Liver (tissue), 9 donors: ENCODE data around the gene ACSF2. TPM values are rescaled to one million over a fixed set of nuclear protein-coding genes. Genes with fewer than 3 reads are reported as not detected.

Experiments
- DNase-seq: peaks from one replicate; pipeline ENCODE4 v3.0.0-alpha.2; 2017; ENCODE audit warnings: low spot score
- H3K27ac ChIP-seq, 2 donors: one replicate each; pipeline ENCODE4 v1.7.0; 2013; ENCODE audit warnings: inconsistent platforms in 2 of 2, low read length in 2 of 2, control low read depth in 1 of 2, low read depth in 1 of 2, mild to moderate bottlenecking in 1 of 2
- H3K27me3 ChIP-seq, 4 donors: one replicate each; pipeline versions ENCODE4 v1.6.1 to v1.7.0; 2013; ENCODE audit warnings: low read length in 3 of 4, inconsistent platforms in 1 of 4, mild to moderate bottlenecking in 1 of 4, moderate library complexity in 1 of 4; ENCODE audit not compliant: control insufficient read depth in 4 of 4, insufficient read depth in 4 of 4
- H3K36me3 ChIP-seq, 4 donors: one replicate each; pipeline versions ENCODE4 v1.6.1 to v1.7.0; 2013; ENCODE audit warnings: low read length in 3 of 4, mild to moderate bottlenecking in 3 of 4, low read depth in 1 of 4, moderate library complexity in 1 of 4; ENCODE audit not compliant: control insufficient read depth in 4 of 4, insufficient read depth in 3 of 4
- H3K4me1 ChIP-seq, 4 donors: one replicate each; pipeline versions ENCODE4 v1.6.1 to v1.7.0; 2013; ENCODE audit warnings: low read length in 3 of 4, mild to moderate bottlenecking in 3 of 4, moderate library complexity in 1 of 4; ENCODE audit not compliant: control insufficient read depth in 4 of 4, insufficient read depth in 4 of 4
- H3K4me3 ChIP-seq, 3 donors: one replicate each; pipeline versions ENCODE4 v1.6.1 to v1.7.0; 2013; ENCODE audit warnings: low read length in 3 of 3, control low read depth in 1 of 3, low read depth in 1 of 3, mild to moderate bottlenecking in 1 of 3
- H3K9ac ChIP-seq, 2 donors: one replicate each; pipeline ENCODE4 v1.7.0; 2013; ENCODE audit warnings: low read length in 2 of 2, mild to moderate bottlenecking in 2 of 2, moderate library complexity in 2 of 2, control low read depth in 1 of 2, low read depth in 1 of 2
- H3K9me3 ChIP-seq, 4 donors: one replicate each; pipeline versions ENCODE4 v1.6.1 to v1.7.0; 2013; ENCODE audit warnings: low read length in 3 of 4; ENCODE audit not compliant: control insufficient read depth in 4 of 4
- EGR1 ChIP-seq, 2 donors: IDR thresholded peaks; 2 replicates each; pipeline ENCODE4 v1.6.1; 2016 to 2018; ENCODE audit warnings: antibody characterized with exemption in 2 of 2, low read depth in 2 of 2
- FOXA1 ChIP-seq: IDR thresholded peaks from 2 replicates; pipeline ENCODE4 v1.6.1; 2016; ENCODE audit warnings: antibody characterized with exemption
- FOXA2 ChIP-seq: IDR thresholded peaks from 2 replicates; pipeline ENCODE4 v1.6.1; 2016; ENCODE audit warnings: antibody characterized with exemption
- GABPA ChIP-seq, 2 donors: IDR thresholded peaks in 1 of 2; conservative IDR thresholded peaks in 1 of 2; 2 replicates each; pipeline ENCODE4 v1.6.1; 2016; ENCODE audit warnings: antibody characterized with exemption in 2 of 2, mild to moderate bottlenecking in 1 of 2, moderate library complexity in 1 of 2
- HNF4A ChIP-seq, 2 donors: conservative IDR thresholded peaks; 2 replicates each; pipeline ENCODE4 v1.6.1; 2016; ENCODE audit warnings: antibody characterized with exemption in 2 of 2, mild to moderate bottlenecking in 2 of 2
- HNF4G ChIP-seq: IDR thresholded peaks from 2 replicates; pipeline ENCODE4 v1.6.1; 2016; ENCODE audit warnings: antibody characterized with exemption
- RAD21 ChIP-seq, 2 donors: IDR thresholded peaks; 2 replicates each; pipeline ENCODE4 v1.6.1; 2016; ENCODE audit warnings: antibody characterized with exemption in 2 of 2, mild to moderate bottlenecking in 2 of 2
- RXRA ChIP-seq, 2 donors: IDR thresholded peaks; 2 replicates each; pipeline ENCODE4 v1.6.1; 2017 to 2018; ENCODE audit warnings: antibody characterized with exemption in 2 of 2, mild to moderate bottlenecking in 1 of 2
- SP1 ChIP-seq: IDR thresholded peaks from 2 replicates; pipeline ENCODE4 v1.6.1; 2018; ENCODE audit warnings: antibody characterized with exemption, mild to moderate bottlenecking
- TAF1 ChIP-seq: conservative IDR thresholded peaks from 2 replicates; pipeline ENCODE4 v1.6.1; 2016; ENCODE audit warnings: antibody characterized with exemption, mild to moderate bottlenecking
- YY1 ChIP-seq: IDR thresholded peaks from 2 replicates; pipeline ENCODE4 v1.6.1; 2016; ENCODE audit warnings: antibody characterized with exemption, mild to moderate bottlenecking
- WGBS: extraction: QIAGEN DNeasy Blood & Tissue Kit; methylation state at CpG from one replicate; pipeline ENCODE4 v1.1.7; 2013; 5-methylcytosine and 5-hydroxymethylcytosine counted together
- polyA plus RNA-seq, 2 donors: library from polyadenylated mRNA; stranded (reverse) in 1 of 2; unstranded in 1 of 2; fragments of 200-250 nt in 1 of 2; fragments of >200 nt in 1 of 2; fragmentation: Nextera tagmentation in 1 of 2; extraction: Ambion mirVana in 1 of 2; gene quantifications; one replicate each; pipeline versions ENCODE4 v1.2.1 to v1.2.3, GENCODE V29; 2013 to 2015
- total RNA-seq, 2 donors: library from RNA; depleted of rRNA; stranded (reverse); fragments of >200 nt; gene quantifications; one replicate each; pipeline ENCODE4 v1.2.3, GENCODE V29; 2014
- TF ChIP-seq, protein P1 (sequence below): fragments of 150-350 bp; IDR thresholded peaks from 2 replicates; pipeline ENCODE4 v1.5.1; 2017; ENCODE audit warnings: improper control_type of control experiment, low read depth, low read length; ENCODE audit not compliant: missing input control
- TF ChIP-seq, protein P2 (sequence below): IDR thresholded peaks from 2 replicates; pipeline ENCODE4 v1.6.1; 2016; ENCODE audit warnings: antibody characterized with exemption
- TF ChIP-seq, protein P3 (sequence below): IDR thresholded peaks from 2 replicates; pipeline ENCODE4 v1.6.1; 2016; ENCODE audit warnings: antibody characterized with exemption, mild to moderate bottlenecking
- TF ChIP-seq, protein P4 (sequence below): IDR thresholded peaks from 2 replicates; pipeline ENCODE4 v1.6.1; 2016; ENCODE audit warnings: antibody characterized with exemption
- TF ChIP-seq, protein P5 (sequence below): IDR thresholded peaks from 2 replicates; pipeline ENCODE4 v1.6.1; 2016; ENCODE audit warnings: antibody characterized with exemption
- donor health status: healthy.
- donor health status: healthy.
- donor health status: healthy.
- donor health status: healthy.
- donor health status: healthy.

ACSF2 gene
- total and polyA plus RNA-seq, 4 donors: 18.9 to 34.3 (median 21.1) TPM

DNA sequence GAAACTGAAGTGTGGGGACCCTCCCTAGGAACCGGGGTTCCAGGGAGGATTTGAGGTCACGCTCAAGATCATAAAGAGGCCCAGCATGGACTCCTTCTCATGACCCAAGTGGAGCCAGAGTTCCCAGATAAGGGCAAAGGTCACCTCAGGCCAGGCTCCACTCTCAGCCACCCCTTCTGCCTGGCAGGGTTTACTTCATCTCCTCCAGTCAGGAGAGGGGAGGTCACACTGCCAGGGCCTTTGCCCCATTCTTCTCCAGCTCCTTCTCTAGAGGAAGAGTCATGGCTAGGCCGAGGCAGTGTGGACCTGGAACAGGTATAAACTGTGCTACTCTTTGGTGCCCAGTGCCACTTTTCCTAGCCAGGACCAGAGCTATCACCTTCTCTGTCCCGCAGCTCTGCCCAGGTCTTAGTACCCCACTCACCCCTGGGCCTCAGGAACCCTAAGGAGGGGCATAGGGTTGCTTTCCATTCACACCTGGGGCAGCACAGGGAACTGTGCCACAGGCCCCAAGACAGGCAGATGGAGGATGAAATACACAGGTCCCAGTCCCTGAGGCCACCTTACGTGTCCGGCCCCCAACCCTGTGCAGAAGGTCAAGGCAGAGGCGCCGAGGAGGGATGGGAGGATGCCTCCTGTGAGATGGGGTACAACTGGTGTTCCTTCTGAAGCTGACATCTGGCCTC lies 879 bp upstream of the ACSF2 start:
- TF ChIP-seq FOXA1: no peak
- H3K9me3 ChIP-seq: no peaks in the 10 kb centered on the region
- H3K27me3 ChIP-seq: no peaks in the 10 kb centered on the region
- WGBS: 93% methylated on average over 8 of the region's 8 CpGs
- no peak overlapping the region for H3K9ac ChIP-seq
- no peak overlapping the region for H3K27ac ChIP-seq
- H3K4me3 ChIP-seq: peak overlapping the region in 2 of 3 donors; percentile 19 to 85
- H3K4me1 ChIP-seq: peaks cover 22 to 58% (median 52%) of the 10 kb centered on the region in 4 donors
- no peaks in the 10 kb centered on the region for H3K36me3 ChIP-seq
- DNase-seq: no peak

DNA sequence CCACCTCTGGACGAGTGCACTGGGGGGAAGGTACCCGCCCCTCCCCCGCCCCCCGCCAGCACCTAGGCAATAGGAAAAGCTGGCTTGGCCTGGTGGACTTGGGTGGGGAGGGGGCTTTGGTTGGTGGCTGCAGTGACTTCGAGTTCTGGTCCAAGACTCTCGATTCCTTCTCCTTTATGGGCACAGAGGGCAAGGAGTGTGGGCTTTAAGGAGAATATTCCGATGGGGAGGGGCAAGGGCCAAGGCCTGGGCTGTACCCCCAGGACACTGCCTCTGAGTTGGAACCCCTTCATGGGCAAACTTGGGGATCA lies 409 bp downstream of the ACSF2 start:
- Histone ChIP-seq H3K4me3 (peak overlapping the region; percentile 59 to 85 (median 77)), H3K27me3 (no peaks in the 10 kb centered on the region), H3K36me3 (peaks cover 0 to 3% (median 0%) of the 10 kb centered on the region in 4 donors), H3K9me3 (no peaks in the 10 kb centered on the region), H3K9ac (peak overlapping the region; percentile 14 to 40), H3K27ac (peak overlapping the region; percentile 39 to 58), H3K4me1 (peaks cover 22 to 54% (median 46%) of the 10 kb centered on the region in 4 donors)
- 2% methylated on average over 7 of the region's 7 CpGs for WGBS
- TF ChIP-seq, protein P1, sequence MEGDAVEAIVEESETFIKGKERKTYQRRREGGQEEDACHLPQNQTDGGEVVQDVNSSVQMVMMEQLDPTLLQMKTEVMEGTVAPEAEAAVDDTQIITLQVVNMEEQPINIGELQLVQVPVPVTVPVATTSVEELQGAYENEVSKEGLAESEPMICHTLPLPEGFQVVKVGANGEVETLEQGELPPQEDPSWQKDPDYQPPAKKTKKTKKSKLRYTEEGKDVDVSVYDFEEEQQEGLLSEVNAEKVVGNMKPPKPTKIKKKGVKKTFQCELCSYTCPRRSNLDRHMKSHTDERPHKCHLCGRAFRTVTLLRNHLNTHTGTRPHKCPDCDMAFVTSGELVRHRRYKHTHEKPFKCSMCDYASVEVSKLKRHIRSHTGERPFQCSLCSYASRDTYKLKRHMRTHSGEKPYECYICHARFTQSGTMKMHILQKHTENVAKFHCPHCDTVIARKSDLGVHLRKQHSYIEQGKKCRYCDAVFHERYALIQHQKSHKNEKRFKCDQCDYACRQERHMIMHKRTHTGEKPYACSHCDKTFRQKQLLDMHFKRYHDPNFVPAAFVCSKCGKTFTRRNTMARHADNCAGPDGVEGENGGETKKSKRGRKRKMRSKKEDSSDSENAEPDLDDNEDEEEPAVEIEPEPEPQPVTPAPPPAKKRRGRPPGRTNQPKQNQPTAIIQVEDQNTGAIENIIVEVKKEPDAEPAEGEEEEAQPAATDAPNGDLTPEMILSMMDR: no peak
- no peak for TF ChIP-seq FOXA2
- no peak for TF ChIP-seq TAF1
- TF ChIP-seq FOXA1: no peak
- TF ChIP-seq GABPA (IDR thresholded peaks at IDR 0.05 in 1 of 2, conservative IDR thresholded peaks at IDR 0.05 in 1 of 2): no peak
- TF ChIP-seq, protein P2, sequence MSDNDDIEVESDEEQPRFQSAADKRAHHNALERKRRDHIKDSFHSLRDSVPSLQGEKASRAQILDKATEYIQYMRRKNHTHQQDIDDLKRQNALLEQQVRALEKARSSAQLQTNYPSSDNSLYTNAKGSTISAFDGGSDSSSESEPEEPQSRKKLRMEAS: no peak
- TF ChIP-seq, protein P3, sequence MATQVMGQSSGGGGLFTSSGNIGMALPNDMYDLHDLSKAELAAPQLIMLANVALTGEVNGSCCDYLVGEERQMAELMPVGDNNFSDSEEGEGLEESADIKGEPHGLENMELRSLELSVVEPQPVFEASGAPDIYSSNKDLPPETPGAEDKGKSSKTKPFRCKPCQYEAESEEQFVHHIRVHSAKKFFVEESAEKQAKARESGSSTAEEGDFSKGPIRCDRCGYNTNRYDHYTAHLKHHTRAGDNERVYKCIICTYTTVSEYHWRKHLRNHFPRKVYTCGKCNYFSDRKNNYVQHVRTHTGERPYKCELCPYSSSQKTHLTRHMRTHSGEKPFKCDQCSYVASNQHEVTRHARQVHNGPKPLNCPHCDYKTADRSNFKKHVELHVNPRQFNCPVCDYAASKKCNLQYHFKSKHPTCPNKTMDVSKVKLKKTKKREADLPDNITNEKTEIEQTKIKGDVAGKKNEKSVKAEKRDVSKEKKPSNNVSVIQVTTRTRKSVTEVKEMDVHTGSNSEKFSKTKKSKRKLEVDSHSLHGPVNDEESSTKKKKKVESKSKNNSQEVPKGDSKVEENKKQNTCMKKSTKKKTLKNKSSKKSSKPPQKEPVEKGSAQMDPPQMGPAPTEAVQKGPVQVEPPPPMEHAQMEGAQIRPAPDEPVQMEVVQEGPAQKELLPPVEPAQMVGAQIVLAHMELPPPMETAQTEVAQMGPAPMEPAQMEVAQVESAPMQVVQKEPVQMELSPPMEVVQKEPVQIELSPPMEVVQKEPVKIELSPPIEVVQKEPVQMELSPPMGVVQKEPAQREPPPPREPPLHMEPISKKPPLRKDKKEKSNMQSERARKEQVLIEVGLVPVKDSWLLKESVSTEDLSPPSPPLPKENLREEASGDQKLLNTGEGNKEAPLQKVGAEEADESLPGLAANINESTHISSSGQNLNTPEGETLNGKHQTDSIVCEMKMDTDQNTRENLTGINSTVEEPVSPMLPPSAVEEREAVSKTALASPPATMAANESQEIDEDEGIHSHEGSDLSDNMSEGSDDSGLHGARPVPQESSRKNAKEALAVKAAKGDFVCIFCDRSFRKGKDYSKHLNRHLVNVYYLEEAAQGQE: no peak
- no peak for TF ChIP-seq HNF4A (conservative IDR thresholded peaks at IDR 0.05)
- TF ChIP-seq, protein P4, sequence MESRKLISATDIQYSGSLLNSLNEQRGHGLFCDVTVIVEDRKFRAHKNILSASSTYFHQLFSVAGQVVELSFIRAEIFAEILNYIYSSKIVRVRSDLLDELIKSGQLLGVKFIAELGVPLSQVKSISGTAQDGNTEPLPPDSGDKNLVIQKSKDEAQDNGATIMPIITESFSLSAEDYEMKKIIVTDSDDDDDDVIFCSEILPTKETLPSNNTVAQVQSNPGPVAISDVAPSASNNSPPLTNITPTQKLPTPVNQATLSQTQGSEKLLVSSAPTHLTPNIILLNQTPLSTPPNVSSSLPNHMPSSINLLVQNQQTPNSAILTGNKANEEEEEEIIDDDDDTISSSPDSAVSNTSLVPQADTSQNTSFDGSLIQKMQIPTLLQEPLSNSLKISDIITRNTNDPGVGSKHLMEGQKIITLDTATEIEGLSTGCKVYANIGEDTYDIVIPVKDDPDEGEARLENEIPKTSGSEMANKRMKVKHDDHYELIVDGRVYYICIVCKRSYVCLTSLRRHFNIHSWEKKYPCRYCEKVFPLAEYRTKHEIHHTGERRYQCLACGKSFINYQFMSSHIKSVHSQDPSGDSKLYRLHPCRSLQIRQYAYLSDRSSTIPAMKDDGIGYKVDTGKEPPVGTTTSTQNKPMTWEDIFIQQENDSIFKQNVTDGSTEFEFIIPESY: no peak
- TF ChIP-seq HNF4G: no peak
- no peak for TF ChIP-seq EGR1 (IDR thresholded peaks at IDR 0.05; ENCODE audit: low read depth in 2 of 2)
- no peak for TF ChIP-seq RAD21 (IDR thresholded peaks at IDR 0.05)
- no peak for TF ChIP-seq RXRA (IDR thresholded peaks at IDR 0.05)
- TF ChIP-seq, protein P5, sequence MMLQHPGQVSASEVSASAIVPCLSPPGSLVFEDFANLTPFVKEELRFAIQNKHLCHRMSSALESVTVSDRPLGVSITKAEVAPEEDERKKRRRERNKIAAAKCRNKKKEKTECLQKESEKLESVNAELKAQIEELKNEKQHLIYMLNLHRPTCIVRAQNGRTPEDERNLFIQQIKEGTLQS: no peak
- TF ChIP-seq YY1: no peak
- TF ChIP-seq SP1: no peak
- DNase-seq: no peak
